T-helper 1 cell treated with Interleukin-12 subunit alpha and Interleukin-12 subunit beta and Interleukin-4 antibody, amounts not matched to agents 30 ng/mL and 1 ng/mL, for 36 hours (primary cell): ENCODE data around the gene EVL. TPM values are rescaled to one million over a fixed set of nuclear protein-coding genes. Genes with fewer than 3 reads are reported as not detected.

ENCODE experiments used
- intact Hi-C: fragments of 100-400 bp; cut with micrococcal nuclease; formaldehyde crosslinking; loops from one replicate; pipeline ENCODE4 v1.15.1; 2024
- total RNA-seq: library from RNA; stranded (reverse); gene quantifications from 2 replicates; pipeline ENCODE4 v1.2.3, GENCODE V29; 2022

Gene EVL
- total RNA-seq, 1 donor from 2014 or later = 1,194 TPM

DNA sequence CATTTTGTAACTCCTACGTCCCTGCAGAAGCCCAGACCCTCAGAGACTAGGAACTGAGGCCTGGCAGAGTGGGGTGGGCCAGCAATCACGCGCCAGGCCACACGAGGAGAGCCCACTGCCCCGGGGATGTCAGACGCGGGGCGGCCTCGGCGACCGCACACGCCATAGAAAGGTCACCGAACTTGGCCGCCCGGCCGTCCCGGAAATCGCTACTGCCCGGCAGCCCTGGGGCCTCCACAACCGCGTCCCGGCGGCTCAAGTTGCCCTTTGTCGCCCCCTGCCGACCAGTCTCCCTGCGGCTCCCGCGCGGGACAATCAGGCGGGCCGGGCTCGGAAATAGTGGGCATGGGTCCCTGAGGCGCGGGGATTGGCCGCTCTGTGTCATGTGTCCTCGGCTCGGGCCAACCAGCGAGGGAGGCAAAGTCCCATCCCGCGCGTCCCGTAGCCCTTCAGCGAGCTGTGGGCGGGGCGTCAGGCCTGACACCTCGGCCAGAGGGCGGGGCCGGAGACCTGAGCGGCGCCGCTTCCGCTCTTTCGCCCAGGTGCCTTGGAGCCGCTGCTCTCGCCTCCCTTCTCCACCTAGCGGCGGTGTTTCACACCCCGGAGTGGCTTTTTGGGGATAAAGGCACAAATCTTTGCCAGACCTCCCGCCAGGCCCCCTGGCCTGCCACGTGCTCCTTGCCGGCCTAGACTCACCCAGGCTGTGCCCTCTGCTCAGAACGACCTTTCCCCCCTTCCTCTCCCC lies 127.6 kb downstream of the EVL start:
- intact Hi-C loops = loop anchor here (1.0 to 2.0 kb wide), 13 partner anchors 21 to 510 kb away; partner anchors contain the start of genes DEGS2 and EVL

Other genes starting within 250 kb of the EVL start
- not detected in 2 replicates for gene DEGS2, start 94.2 kb downstream of the EVL start, total RNA-seq
- gene YY1, start 173.7 kb downstream of the EVL start, total RNA-seq = 101 TPM in 2 replicates
- 13.2 and 16.1 TPM in 2 replicates for gene SLC25A29, start 241.0 kb downstream of the EVL start, total RNA-seq